ENCODE results near the gene JAKMIP1.

GRCh38 chr4:6221851-6222760 lies 21.8 kb upstream of the JAKMIP1 start:
- no peak for TF ChIP-seq POLR2A (IDR thresholded peaks at IDR 0.05; ENCODE audit: low read length)
- TF ChIP-seq GATA1 (IDR thresholded peaks at IDR 0.05; ENCODE audit: low read depth, low read length): no peak

Measured in erythroblast (primary cell).